GM18498 (cell line): ENCODE data around the gene SAMD4B.
"Not testable (repeated sequence)": the region's sequence is repeated elsewhere in the genome, so short reads cannot be mapped to it uniquely, and the experiment has no call there.

Experiments
- ATAC-seq: cut with Tn5 transposase; IDR thresholded peaks from one replicate; pipeline ENCODE4 v1.9.1; 2021; ENCODE audit warnings: mild to moderate bottlenecking, moderate library complexity; ENCODE audit not compliant: unreplicated experiment

SAMD4B gene

GRCh38 chr19:39362682-39363657, 20.7 kb downstream of the SAMD4B start:
- ATAC-seq: no peak

DNA sequence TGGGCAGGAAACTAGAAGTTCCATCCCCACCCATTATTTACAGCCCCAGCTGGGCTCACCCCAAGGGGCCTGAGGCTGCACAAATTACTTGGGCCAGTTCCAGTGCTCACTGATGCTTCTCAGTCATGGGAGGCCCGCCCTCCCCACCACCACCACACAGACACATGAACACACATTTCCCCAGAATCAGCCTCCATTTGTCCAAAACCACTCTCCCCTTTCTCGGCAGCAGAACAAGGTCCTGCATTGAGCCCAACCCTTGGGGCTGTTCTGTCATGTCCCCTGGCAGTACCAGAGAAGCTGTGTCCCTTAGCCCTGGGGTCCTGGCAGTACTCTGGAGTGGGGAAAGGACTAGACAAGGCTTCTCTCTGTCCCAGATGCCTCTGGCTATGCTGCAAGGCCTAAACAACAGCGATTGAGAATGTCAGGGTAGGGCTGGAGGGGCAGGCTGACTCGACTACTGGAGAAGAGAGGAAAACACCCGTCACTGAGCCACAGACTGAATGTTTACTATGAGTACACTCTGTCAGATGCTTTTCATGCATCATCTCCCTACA, 21.8 kb downstream of the SAMD4B start:
- ATAC-seq: no peak

DNA sequence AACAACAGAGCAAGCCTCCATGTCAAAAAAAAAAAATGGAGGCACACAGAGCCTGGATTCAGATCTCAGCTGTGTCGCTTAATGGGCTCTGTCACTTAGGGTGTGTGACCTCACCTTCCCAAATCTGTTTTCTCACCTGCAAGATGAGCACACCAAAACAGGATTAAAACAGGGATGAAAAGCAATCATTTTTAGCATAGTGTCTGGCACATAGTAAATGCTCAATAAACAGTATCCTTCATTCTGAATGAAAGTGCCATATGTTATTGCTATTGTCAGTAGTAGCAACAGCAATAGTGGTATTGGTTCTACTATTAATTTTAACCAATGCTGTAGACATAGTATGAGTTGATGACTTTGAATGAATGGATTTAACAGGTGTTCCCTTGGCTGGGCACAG, 23.3 kb downstream of the SAMD4B start:
- ATAC-seq: no peak

- no peak for ATAC-seq
Measured at GRCh38 chr19:39369200-39369599, 27.0 kb downstream of the SAMD4B start.

- no peak for ATAC-seq
Measured at GRCh38 chr19:39370735-39371134, 28.5 kb downstream of the SAMD4B start.

GRCh38 chr19:39372047-39372802, 30.0 kb downstream of the SAMD4B start:
- no peak for ATAC-seq

DNA sequence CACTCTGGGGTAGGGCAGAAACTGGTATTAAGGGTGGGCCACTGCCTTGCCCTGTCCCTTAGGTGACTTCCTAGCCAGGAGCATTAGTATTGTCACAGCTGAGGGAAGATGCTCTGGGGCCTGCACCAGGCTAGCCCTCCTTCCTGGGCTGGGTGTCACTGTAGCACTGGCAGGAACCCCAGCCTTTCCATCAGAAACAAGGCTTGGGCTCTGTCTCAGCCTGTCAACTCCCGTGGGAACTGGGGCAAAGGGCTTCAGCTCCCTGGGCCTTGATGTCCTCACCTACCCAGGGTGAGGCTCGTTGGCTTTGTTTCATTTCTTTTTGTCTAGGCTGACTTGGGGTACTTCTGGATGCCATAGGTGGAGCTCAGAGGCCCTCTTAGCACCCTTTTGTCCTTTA, 30.7 kb downstream of the SAMD4B start:
- ATAC-seq: no peak

DNA sequence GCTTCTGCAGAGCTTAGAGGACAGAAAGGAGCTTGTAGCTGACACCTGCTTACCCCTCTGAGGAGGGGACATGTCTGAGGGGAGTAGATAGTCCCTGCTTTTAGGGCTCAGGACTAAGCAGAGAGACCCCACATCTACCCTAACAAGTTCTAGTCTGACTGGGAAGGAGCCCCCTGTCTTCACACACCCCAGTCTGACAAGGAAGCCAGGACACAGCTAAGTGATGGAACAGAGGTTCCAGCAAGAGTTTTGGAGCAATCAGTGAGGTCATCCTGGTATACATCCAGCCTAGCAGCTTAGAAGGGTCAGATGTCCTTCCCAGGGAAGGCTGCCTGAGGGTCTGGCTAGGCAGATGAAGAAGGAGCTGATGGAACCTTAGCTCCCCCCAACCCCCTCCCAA, 33.7 kb downstream of the SAMD4B start:
- ATAC-seq: no peak

DNA sequence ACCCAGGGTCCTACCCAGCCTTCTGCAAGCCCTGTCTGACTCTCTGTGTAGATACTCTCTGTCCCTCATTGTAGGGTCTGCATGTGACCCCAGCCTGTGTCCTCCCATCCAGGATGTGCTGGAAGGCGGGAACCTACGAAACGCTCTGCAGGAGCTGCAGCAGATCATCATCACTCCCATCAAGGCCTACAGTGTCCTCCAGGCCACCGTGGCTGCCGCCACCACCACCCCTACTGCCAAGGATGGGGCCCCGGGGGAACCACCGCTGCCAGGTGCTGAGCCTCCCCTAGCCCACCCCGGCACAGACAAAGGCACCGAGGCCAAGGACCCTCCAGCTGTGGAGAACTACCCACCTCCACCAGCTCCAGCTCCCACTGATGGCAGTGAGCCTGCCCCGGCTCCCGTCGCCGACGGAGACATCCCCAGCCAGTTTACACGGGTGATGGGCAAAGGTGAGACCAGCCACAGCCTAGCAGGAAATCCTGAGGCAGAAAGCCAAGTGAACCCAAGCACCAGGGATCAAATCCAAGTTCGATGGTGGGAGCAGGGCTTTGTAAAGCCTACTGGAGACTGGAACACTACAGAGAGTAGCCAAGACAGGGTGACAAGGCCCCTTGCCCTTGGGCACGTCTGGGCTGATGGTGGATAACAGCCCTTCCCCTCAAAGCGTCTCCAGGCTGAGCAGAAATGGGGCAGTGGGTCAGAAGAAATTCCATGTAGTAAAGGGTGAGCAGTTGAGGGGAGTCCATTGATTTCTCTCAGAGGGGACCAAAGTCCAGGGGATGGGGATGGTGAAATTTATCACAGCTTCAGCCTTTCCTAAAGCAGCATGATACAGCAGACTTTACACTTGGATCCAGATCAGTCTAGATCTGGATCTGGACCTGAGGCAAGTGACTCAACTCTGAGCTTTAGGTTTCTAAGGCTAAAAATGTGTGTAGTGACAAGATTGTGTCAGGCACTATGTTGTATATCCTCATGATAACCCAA, 35.4 kb downstream of the SAMD4B start:
- ATAC-seq: no peak

- ATAC-seq: not testable (repeated sequence)
Measured at GRCh38 chr19:39379366-39379765, 37.1 kb downstream of the SAMD4B start.

- no peak for ATAC-seq
Measured at GRCh38 chr19:39379865-39380396, 37.7 kb downstream of the SAMD4B start.

GRCh38 chr19:39380521-39381502, 38.6 kb downstream of the SAMD4B start:
- no peak for ATAC-seq

DNA sequence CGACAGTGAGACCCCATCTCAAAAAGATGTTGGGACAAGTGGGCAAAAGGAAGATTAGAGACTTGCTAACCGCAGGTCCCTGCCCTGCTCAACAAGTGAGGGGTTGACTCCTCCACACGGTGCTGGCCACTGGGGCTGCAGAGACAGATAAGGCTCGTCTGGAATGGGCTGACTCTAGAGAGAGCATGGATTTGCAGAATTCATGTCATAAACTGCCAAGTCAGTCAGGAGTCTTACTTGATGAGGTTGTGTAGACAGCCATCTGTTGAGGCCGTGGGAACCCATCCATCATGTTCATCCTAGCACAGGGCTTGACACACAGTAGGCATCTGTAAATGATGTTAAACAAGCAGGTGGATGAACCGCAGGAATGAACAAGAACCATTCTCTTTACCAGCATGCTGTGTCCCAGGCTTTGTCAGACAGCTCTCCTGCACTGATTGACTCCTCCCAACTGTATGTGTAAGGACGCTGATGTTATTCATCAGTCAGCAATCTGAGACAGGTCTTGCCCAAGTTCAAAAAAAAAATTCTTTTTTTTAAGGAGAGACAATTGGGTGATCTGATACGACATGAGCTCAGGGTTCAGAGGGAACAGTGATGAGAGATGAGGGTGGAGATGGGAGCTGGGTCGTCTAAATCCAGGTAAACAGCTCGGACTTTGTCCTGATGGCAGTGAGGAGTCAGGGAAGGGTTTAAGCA, 39.8 kb downstream of the SAMD4B start:
- ATAC-seq: no peak

DNA sequence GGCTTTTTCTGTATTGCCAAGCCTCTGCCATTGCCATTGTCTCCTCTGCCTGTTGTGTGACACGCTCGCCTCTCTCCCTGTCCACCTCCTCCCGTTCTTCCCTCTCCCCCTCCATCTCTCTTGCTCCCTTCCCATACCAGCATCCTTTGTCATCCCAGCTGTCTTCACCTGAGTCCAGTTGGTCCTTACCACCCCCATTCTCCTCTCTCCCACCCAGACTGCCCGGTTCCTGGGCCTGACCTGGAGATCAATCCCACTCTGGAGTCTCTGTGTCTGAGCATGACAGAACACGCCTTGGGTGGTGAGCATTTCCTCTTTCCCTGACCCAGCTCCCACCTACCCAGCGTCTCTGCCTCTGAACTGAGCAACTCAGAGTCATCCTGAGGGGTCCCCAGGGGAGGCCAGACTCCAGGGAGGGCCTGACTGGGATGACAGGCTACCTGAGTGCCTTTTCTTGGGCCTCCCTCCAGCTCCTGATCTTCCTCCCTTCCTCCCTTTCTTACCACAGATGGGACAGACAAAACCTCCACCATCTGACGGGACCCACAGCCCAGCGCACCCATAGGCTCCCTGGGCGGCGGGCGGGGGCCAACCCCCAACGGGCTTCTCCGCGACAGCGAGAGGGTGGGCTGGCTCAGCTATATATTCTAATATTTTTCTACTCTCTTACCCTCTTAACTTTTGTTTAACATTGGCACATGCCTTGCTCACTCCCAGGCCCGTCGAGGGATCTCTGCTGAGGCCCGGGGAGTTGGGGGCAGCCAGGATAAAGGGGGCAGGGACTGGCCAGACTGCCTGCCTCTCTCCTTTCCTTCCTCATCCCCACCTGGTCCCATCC, 41.0 kb downstream of the SAMD4B start:
- ATAC-seq: no peak

DNA sequence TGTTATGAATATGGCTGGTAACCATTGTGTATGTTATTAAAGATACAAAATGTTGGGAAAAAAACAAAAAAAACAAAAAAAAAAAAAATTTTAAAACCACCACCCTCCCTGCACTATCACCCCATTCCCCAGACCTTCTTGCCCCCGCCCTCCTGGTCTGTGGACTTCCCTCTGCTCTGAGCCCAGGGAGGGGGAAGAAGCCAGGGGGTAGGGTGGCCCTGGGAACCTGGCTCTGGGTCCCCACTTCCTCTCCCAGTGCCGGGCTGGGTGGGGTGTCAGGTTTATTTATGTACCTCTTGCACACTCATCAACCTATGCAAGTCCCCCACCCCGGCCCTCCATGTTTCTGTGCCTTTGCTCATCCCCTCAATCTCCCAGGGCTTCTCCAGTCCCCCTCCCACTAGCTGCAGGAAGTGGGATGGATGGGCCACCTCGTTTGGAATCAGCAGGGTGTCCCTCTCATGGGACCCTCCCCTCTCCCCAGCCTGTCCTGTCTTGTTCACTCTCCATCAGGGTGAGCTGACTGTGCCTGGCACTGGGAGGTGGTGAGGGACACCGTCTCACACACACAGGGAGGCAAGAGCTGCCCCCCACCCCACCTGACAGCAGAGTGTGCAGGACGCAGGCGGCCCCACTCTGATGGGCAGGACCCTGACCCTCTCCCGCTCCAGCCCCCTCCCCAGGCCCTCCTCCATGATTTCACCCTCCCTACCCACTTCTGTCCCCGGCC, 42.8 kb downstream of the SAMD4B start:
- no peak for ATAC-seq

- no peak for ATAC-seq
Measured at GRCh38 chr19:39385629-39386411, 43.6 kb downstream of the SAMD4B start.
